GM18511 (cell line): ENCODE results near the gene PHB1.

Experiments
- ATAC-seq: cut with Tn5 transposase; IDR thresholded peaks from one replicate; pipeline ENCODE4 v1.9.1; 2021; ENCODE audit warnings: mild to moderate bottlenecking, moderate library complexity; ENCODE audit not compliant: unreplicated experiment

PHB1 gene

GRCh38 chr17:49357516-49357915 lies 57.2 kb downstream of the PHB1 start:
- ATAC-seq = no peak

GRCh38 chr17:49356320-49356719 lies 58.4 kb downstream of the PHB1 start:
- ATAC-seq = no peak
